PC-3 (cell line): Measurements from ENCODE around the gene LGI4.

ENCODE experiments used
- EZH2phosphoT487 ChIP-seq: fragments of 300-600 bp; sonication (generic); IDR thresholded peaks from 2 replicates; pipeline ENCODE4 v1.6.1; 2018; ENCODE audit warnings: mild to moderate bottlenecking, antibody characterized with exemption, low read length, borderline replicate concordance
- TF ChIP-seq, protein P1 (sequence below): fragments of 300-600 bp; sonication (generic); conservative IDR thresholded peaks from 2 replicates; pipeline ENCODE4 v1.5.1; 2017; ENCODE audit warnings: antibody characterized with exemption, low read depth, mild to moderate bottlenecking, low read length

DNA sequence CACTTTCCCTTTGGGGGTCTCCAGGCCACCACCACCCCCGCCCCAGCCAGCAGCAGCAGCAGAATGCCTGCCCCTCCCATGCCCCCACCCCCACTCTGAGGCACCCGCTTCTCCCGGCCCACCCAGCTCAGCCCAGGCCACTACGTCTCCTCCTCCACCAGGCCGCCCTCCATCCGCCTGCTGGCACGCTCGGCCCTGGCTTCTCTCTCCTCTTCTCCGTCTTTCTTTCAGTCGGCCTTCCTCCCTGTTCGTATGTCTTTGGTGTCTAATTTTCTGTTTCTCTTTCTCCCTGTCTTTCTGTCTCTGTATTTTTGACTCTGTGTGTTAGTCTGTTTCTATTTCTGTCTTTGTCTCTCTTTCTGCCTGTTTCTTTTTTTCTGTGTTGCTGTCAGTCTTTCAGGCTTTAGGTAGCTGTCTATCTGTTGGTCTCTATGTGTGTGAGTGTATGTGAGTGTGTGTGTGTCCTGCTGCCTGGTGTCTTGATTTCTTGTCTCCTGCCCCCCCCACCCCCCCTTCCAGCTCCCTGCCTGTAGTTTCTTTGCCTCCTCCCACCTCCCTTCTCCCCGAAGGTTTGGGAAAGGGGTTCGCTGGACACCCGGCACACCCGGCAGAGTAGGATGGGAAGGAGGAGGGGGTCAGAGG is at the start of gene LGI4:
- TF ChIP-seq, protein P1, sequence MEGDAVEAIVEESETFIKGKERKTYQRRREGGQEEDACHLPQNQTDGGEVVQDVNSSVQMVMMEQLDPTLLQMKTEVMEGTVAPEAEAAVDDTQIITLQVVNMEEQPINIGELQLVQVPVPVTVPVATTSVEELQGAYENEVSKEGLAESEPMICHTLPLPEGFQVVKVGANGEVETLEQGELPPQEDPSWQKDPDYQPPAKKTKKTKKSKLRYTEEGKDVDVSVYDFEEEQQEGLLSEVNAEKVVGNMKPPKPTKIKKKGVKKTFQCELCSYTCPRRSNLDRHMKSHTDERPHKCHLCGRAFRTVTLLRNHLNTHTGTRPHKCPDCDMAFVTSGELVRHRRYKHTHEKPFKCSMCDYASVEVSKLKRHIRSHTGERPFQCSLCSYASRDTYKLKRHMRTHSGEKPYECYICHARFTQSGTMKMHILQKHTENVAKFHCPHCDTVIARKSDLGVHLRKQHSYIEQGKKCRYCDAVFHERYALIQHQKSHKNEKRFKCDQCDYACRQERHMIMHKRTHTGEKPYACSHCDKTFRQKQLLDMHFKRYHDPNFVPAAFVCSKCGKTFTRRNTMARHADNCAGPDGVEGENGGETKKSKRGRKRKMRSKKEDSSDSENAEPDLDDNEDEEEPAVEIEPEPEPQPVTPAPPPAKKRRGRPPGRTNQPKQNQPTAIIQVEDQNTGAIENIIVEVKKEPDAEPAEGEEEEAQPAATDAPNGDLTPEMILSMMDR, result no peak
- no peak for TF ChIP-seq EZH2phosphoT487
